DOHH2 (cell line): ENCODE data around the gene TMEM132D.

ENCODE experiments used
- H3F3A ChIP-seq: fragments of 200-600 bp; sonication (generic), shearing (Covaris generic); 2 replicates; pipeline ENCODE4 v1.6.0; 2016; ENCODE audit warnings: antibody characterized with exemption, mild to moderate bottlenecking; ENCODE audit not compliant: control insufficient read depth, insufficient read depth
- H3K27ac ChIP-seq: fragments of 200-600 bp; sonication (generic); 2 replicates; pipeline ENCODE4 v1.5.1; 2014; ENCODE audit warnings: low read depth, mild to moderate bottlenecking, low read length, moderate library complexity
- H3K27me3 ChIP-seq: fragments of 200-600 bp; sonication (generic); 2 replicates; pipeline ENCODE4 v1.6.1; 2014; ENCODE audit warnings: mild to moderate bottlenecking, low read length, mixed read lengths; ENCODE audit not compliant: control insufficient read depth
- H3K36me3 ChIP-seq: fragments of 200-600 bp; sonication (generic); 2 replicates; pipeline ENCODE4 v1.6.1; 2014; ENCODE audit warnings: mild to moderate bottlenecking, low read length, moderate library complexity, mixed read lengths; ENCODE audit not compliant: control insufficient read depth
- H3K4me1 ChIP-seq: fragments of 200-600 bp; sonication (generic); 2 replicates; pipeline ENCODE4 v1.6.1; 2014; ENCODE audit warnings: mild to moderate bottlenecking, low read length, mixed read lengths; ENCODE audit not compliant: control insufficient read depth
- H3K4me2 ChIP-seq: fragments of 200-600 bp; sonication (generic); 2 replicates; pipeline ENCODE4 v1.6.0; 2014; ENCODE audit warnings: mild to moderate bottlenecking, low read length, moderate library complexity
- H3K4me3 ChIP-seq: fragments of 200-600 bp; sonication (generic); 2 replicates; pipeline ENCODE4 v1.5.1; 2014; ENCODE audit warnings: mild to moderate bottlenecking, low read length, mixed read lengths
- H3K79me2 ChIP-seq: fragments of 200-600 bp; sonication (generic); 2 replicates; pipeline ENCODE4 v1.6.1; 2014; ENCODE audit warnings: mild to moderate bottlenecking, low read length, mixed read lengths; ENCODE audit not compliant: control insufficient read depth
- H3K9me2 ChIP-seq: fragments of 200-600 bp; sonication (generic); replicated peaks from 2 replicates; pipeline ENCODE4 v1.6.1; 2014; ENCODE audit warnings: mild to moderate bottlenecking, low read length, mixed read lengths; ENCODE audit not compliant: control insufficient read depth
- H3K9me3 ChIP-seq: fragments of 200-600 bp; sonication (generic); 2 replicates; pipeline ENCODE4 v1.6.1; 2014; ENCODE audit warnings: antibody characterized with exemption, low read length, mixed read lengths; ENCODE audit not compliant: control insufficient read depth, insufficient read depth
- H4K20me1 ChIP-seq: fragments of 200-600 bp; sonication (generic); 2 replicates; pipeline ENCODE4 v1.6.0; 2014; ENCODE audit warnings: low read depth, mild to moderate bottlenecking, antibody characterized with exemption, low read length, moderate library complexity; ENCODE audit not compliant: control insufficient read depth, insufficient read depth
- EZH2phosphoT487 ChIP-seq: fragments of 200-600 bp; sonication (generic); IDR thresholded peaks from 2 replicates; pipeline ENCODE4 v1.6.1; 2017; ENCODE audit warnings: borderline replicate concordance, mild to moderate bottlenecking, antibody characterized with exemption, low read length, moderate library complexity, mixed read lengths
- TF ChIP-seq, protein P1 (sequence below): fragments of 200-600 bp; sonication (generic); IDR thresholded peaks from one replicate; pipeline ENCODE4 v1.5.1; 2014; ENCODE audit warnings: antibody characterized with exemption, mild to moderate bottlenecking, low read depth, low read length; ENCODE audit not compliant: poor library complexity, severe bottlenecking

TMEM132D gene

DNA sequence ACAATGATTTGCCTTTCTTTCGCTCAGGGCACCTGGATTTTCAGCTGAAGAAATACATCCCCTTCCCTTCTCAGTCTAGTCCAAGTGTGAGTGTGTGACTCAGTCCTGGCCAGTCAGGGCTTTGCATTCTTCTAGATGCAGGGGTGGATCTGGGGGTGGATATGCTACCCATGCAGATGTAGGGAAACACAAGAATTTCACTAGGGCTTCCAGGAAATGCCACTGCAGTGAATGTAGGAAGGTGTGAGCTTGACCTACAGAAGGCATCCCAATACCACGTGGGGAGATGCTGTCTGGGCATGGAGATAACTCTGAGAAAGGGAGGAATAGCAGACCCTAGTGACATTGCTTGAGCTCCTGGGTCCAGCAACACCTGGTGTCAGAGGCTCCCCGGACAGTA lies 646.3 kb downstream of the TMEM132D start:
- no peaks in the 10 kb centered on the region for H4K20me1 ChIP-seq
- H3K27me3 ChIP-seq: no peaks in the 10 kb centered on the region
- no peaks in the 10 kb centered on the region for H3K9me2 ChIP-seq
- no peak overlapping the region for H3K4me2 ChIP-seq
- H3K27ac ChIP-seq: no peak overlapping the region
- H3K79me2 ChIP-seq: no peaks in the 10 kb centered on the region
- H3F3A ChIP-seq: no peaks in the 10 kb centered on the region
- TF ChIP-seq, protein P1, sequence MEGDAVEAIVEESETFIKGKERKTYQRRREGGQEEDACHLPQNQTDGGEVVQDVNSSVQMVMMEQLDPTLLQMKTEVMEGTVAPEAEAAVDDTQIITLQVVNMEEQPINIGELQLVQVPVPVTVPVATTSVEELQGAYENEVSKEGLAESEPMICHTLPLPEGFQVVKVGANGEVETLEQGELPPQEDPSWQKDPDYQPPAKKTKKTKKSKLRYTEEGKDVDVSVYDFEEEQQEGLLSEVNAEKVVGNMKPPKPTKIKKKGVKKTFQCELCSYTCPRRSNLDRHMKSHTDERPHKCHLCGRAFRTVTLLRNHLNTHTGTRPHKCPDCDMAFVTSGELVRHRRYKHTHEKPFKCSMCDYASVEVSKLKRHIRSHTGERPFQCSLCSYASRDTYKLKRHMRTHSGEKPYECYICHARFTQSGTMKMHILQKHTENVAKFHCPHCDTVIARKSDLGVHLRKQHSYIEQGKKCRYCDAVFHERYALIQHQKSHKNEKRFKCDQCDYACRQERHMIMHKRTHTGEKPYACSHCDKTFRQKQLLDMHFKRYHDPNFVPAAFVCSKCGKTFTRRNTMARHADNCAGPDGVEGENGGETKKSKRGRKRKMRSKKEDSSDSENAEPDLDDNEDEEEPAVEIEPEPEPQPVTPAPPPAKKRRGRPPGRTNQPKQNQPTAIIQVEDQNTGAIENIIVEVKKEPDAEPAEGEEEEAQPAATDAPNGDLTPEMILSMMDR: no peak
- TF ChIP-seq EZH2phosphoT487: no peak
- H3K9me3 ChIP-seq: no peaks in the 10 kb centered on the region
- H3K4me3 ChIP-seq: no peak overlapping the region
- H3K36me3 ChIP-seq: no peaks in the 10 kb centered on the region
- no peaks in the 10 kb centered on the region for H3K4me1 ChIP-seq

GRCh38 chr12:129246630-129247029 lies 657.2 kb downstream of the TMEM132D start:
- H3K4me3 ChIP-seq: no peak overlapping the region
- no peaks in the 10 kb centered on the region for H3K79me2 ChIP-seq
- H4K20me1 ChIP-seq: no peaks in the 10 kb centered on the region
- TF ChIP-seq, protein P1: no peak
- TF ChIP-seq EZH2phosphoT487: no peak
- H3K27ac ChIP-seq: no peak overlapping the region
- H3K9me3 ChIP-seq: no peaks in the 10 kb centered on the region
- H3K27me3 ChIP-seq: no peaks in the 10 kb centered on the region
- no peaks in the 10 kb centered on the region for H3K9me2 ChIP-seq
- no peaks in the 10 kb centered on the region for H3K36me3 ChIP-seq
- H3F3A ChIP-seq: no peaks in the 10 kb centered on the region
- H3K4me2 ChIP-seq: no peak overlapping the region
- H3K4me1 ChIP-seq: no peaks in the 10 kb centered on the region

GRCh38 chr12:129245769-129246168 lies 658.1 kb downstream of the TMEM132D start:
- TF ChIP-seq, protein P1: no peak
- no peak for TF ChIP-seq EZH2phosphoT487

GRCh38 chr12:129241852-129242251 lies 662.0 kb downstream of the TMEM132D start:
- H3K4me3 ChIP-seq: no peak overlapping the region
- no peaks in the 10 kb centered on the region for H3K79me2 ChIP-seq
- no peaks in the 10 kb centered on the region for H3K9me2 ChIP-seq
- H4K20me1 ChIP-seq: no peaks in the 10 kb centered on the region
- H3K27me3 ChIP-seq: no peaks in the 10 kb centered on the region
- no peak for TF ChIP-seq EZH2phosphoT487
- TF ChIP-seq, protein P1: no peak
- H3K27ac ChIP-seq: no peak overlapping the region
- no peaks in the 10 kb centered on the region for H3K36me3 ChIP-seq
- H3K4me1 ChIP-seq: no peaks in the 10 kb centered on the region
- H3K9me3 ChIP-seq: no peaks in the 10 kb centered on the region
- H3K4me2 ChIP-seq: no peak overlapping the region
- H3F3A ChIP-seq: no peaks in the 10 kb centered on the region

More at GRCh38 chr12:129245769-129246168, 658.1 kb downstream of the TMEM132D start:
- no peak overlapping the region for H3K4me2 ChIP-seq
- H3K9me3 ChIP-seq: no peaks in the 10 kb centered on the region
- no peaks in the 10 kb centered on the region for H3F3A ChIP-seq
- H3K36me3 ChIP-seq: no peaks in the 10 kb centered on the region
- H3K79me2 ChIP-seq: no peaks in the 10 kb centered on the region
- no peaks in the 10 kb centered on the region for H3K4me1 ChIP-seq
- H3K9me2 ChIP-seq: no peaks in the 10 kb centered on the region
- H4K20me1 ChIP-seq: no peaks in the 10 kb centered on the region
- H3K27me3 ChIP-seq: no peaks in the 10 kb centered on the region
- H3K4me3 ChIP-seq: no peak overlapping the region
- H3K27ac ChIP-seq: no peak overlapping the region
